ENCODE results near the gene NEK2.

DNA sequence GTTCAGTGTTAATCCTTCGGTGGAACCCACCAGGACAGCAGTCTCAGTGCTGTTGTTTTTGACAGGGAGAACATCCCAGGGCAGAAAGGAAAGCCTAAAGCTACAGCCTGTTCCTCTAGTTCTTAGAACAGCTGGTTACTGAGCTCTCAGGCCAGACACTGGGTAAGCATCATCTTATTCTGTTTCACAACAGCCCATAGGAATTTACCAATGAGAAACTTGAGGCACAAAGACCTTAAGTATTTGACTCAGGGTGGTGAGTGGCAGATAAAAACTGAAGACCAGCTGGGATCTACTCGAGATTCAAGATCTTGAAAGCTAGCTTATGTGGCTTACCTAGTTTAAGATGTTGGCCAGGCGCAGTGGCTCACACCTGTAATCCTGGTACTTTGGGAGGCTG, 9.4 kb upstream of the NEK2 start:
- TF ChIP-seq, protein P1, sequence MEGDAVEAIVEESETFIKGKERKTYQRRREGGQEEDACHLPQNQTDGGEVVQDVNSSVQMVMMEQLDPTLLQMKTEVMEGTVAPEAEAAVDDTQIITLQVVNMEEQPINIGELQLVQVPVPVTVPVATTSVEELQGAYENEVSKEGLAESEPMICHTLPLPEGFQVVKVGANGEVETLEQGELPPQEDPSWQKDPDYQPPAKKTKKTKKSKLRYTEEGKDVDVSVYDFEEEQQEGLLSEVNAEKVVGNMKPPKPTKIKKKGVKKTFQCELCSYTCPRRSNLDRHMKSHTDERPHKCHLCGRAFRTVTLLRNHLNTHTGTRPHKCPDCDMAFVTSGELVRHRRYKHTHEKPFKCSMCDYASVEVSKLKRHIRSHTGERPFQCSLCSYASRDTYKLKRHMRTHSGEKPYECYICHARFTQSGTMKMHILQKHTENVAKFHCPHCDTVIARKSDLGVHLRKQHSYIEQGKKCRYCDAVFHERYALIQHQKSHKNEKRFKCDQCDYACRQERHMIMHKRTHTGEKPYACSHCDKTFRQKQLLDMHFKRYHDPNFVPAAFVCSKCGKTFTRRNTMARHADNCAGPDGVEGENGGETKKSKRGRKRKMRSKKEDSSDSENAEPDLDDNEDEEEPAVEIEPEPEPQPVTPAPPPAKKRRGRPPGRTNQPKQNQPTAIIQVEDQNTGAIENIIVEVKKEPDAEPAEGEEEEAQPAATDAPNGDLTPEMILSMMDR (IDR thresholded peaks at IDR 0.05; ENCODE audit: insufficient read depth, low read length, poor library complexity, severe bottlenecking) = no peak
- no peak for TF ChIP-seq EZH2phosphoT487 (conservative IDR thresholded peaks at IDR 0.05; ENCODE audit: low read length)

All from SU-DHL-6 (cell line).